GM21529 (cell line): ENCODE data around the gene FSD1.
"Not testable (repeated sequence)": the region's sequence is repeated elsewhere in the genome, so short reads cannot be mapped to it uniquely, and the experiment has no call there.

Experiments used
- ATAC-seq: cut with Tn5 transposase; IDR thresholded peaks from one replicate; pipeline ENCODE4 v1.9.1; 2021; ENCODE audit not compliant: unreplicated experiment

The FSD1 gene

GRCh38 chr19:4304538-4305256, at the start of gene FSD1:
Gene FSD1, plus strand, starts transcription at chr19:4304598. Its CDS starts 149 bp downstream, at chr19:4304747.
- no peak for ATAC-seq

GRCh38 chr19:4256563-4256962, 47.8 kb upstream of the FSD1 start:
- ATAC-seq: no peak

DNA sequence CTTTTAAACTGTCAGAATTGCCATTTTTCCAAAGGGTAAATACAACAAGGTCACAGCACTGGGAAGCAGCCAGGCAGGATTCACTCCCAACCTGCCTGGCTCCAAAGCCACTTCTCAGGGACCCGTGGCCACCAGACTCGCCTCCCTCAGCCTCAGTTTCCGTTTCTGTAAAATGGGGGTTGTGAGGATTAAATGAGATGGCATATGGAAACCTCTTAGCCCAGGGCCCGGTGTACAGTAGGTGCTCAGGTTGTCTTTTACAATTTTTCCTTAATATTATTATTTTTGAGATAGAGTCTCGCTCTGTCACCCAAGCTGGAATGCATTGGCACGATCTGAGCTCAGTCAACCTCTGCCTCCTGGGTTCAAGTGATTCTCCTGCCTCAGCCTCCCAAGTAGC, 47.4 kb upstream of the FSD1 start:
- ATAC-seq: no peak

DNA sequence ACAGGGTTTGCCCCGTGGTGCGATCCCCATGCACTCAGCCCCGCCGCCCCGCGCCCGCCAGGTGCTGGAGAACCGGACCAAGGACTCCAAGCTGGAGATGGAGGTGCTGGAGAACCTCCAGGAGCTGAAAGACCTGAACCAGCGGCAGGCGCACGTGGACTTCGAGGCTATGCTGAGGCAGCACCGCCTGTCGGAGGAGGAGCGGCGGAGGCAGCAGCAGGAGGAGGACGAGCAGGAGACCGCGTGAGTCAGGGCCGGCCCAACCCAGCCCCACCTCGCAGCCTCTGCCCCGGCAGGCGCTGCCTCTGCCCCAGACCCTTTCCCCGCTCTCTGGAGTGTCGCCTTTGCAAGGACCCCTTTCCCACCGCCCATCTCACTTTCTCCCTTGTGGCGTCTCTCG, 46.2 kb upstream of the FSD1 start:
- no peak for ATAC-seq

DNA sequence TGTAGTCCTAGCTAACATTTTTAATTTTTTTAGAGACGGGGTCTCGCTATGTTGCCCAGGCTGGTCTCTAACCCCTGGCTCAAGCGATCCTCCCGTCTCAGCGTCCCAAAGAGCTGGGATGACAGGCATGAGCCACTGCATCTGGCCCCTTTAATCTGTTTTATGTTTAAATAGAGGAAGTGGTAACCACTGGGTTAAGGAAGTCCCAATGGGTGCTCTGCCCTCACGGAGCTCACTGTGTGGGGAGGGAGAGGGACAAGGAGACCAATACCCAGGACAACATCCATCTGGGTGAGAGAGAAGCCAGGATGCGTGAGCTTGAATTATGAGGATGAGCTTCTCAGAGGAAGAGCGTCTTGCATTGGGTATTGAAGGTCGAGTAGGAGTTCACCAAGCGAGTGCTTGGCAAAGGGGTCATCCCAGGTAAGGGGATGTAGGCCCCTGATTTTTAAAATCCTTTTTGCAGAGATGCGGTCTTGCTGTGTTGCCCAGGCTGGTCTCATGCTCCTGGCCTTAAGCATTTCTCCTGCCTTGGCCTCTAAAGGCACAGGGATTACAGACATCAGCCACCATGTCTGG, 43.7 kb upstream of the FSD1 start:
- ATAC-seq: no peak

DNA sequence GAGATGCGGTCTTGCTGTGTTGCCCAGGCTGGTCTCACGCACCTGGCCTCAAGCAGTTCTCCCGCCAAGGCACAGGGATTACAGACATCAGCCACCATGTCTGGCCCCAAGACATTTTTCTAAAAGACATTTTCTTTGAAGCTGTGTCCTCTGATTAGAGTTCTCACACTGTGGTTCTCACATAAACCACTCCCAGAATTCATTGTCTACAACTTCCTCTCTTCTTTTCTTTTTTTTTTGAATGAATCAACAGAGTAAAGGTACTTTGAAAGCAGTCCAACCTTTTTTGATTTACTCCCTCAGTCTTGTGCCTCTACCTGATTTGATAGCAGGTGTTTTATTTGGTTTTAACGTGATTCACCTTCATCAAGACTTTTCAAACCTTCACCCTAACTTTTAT, 39.6 kb upstream of the FSD1 start:
- ATAC-seq: no peak

DNA sequence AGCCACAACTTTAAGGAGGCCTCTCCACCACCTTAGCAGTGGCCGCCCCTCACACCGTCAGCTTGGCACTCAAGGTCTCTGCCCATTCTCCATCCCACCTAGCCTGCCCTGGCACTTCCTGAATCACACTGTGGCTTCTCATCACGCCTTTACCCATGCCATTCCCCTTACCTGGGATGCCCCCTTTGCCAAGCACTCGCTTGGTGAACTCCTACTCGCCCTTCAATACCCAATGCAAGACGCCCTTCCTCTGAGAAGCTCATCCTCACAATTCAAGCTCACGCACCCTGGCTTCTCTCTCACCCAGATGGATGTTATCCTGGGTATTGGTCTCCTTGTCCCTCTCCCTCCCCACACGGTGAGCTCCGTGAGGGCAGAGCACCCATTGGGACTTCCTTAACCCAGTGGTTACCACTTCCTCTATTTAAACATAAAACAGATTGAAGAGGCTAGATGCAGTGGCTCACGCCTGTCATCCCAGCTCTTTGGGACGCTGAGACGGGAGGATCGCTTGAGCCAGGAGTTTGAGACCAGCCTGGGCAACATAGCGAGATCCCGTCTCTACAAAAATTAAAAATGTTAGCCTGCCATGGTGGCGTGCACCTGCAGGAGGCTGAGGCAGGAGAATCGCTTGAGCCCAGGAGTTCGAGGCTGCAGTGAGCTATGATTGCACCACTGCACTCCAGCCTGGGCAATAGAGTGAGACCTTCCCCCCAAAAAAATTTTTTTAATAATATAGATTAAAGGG, 38.0 kb upstream of the FSD1 start:
- no peak for ATAC-seq

GRCh38 chr19:4267101-4267900, 37.1 kb upstream of the FSD1 start:
- no peak for ATAC-seq

DNA sequence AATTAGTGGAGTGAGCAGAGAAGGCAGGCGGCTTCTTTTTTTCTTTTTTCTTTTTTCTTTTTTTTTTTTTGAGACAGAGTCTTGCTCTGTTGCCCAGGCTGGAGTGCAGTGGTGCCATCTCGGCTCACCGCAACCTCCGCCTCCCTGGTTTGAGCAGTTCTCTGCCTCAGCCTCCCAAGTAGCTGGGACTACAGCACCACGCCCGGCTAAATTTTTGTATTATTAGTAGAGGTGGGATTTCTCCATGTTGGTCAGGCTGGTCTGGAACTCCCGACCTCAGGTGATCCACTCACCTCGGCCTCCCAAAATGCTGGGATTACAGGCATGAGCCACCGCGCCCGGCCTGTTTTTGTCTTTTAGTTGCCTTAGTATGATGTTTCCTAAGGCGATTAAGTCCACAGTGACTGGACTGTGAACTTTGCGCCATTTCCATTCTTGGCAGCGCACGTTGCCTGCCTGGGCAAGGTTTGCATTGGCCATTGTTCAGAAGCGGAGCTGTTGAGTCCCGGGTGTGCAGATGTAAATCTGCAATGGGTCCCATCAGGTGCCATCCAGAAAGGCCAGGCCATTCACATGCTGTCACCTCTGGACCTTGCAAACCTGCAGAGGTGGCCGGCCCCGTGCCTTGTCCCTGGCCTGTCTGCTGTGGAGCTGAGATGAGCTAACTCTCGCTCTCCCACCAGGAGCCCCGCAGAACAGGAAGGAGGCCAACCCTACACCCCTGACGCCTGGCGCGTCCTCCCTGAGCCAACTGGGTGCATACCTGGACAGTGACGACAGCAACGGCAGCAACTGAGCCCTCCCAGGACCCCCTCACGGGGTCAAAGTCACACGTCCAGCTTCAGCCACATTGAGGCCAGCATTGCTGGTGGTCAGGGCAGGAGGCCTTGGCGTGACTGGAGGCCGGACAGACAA, 36.2 kb upstream of the FSD1 start:
- no peak for ATAC-seq

DNA sequence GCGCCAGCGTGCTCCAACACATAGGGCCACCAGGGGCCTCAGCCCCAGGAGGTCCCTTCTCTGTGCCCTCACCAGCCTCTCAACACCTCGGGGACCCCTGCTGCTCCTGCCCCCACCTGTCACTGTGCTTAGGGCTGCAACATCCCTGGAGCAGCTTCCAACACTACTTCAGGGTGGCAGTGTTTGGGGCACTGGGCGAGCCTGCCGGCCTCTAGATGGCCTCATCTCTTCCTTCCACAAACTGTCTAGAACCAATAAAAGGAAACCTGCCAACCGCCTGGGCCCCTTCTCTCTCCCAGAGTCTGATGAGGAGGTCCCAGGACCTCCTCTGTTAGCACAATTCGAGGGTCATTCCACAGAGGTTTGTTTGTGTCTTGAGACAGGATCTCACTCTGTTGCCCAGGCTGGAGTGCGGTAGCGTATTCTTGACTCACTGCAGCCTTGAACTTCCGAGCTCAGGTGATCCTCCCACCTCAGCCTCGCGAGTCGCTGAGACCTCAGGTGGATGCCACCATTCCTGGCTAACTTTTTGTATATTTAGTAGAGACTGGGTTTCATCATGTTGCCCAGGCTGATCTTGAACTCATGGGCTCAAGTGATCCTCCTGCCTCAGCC, 35.5 kb upstream of the FSD1 start:
- no peak for ATAC-seq

GRCh38 chr19:4272894-4273293, 31.5 kb upstream of the FSD1 start:
- ATAC-seq: no peak

- ATAC-seq: not testable (repeated sequence)
Measured at GRCh38 chr19:4274321-4274686, 30.1 kb upstream of the FSD1 start.

GRCh38 chr19:4277191-4277696, 27.2 kb upstream of the FSD1 start:
- ATAC-seq: no peak

- ATAC-seq: no peak
Measured at GRCh38 chr19:4278010-4278409, 26.4 kb upstream of the FSD1 start.

- ATAC-seq: no peak
Measured at GRCh38 chr19:4278419-4279266, 25.8 kb upstream of the FSD1 start, which contains the start of gene SHD. Gene SHD, plus strand, starts transcription at chr19:4279266. Its CDS starts 798 bp downstream, at chr19:4280064.

DNA sequence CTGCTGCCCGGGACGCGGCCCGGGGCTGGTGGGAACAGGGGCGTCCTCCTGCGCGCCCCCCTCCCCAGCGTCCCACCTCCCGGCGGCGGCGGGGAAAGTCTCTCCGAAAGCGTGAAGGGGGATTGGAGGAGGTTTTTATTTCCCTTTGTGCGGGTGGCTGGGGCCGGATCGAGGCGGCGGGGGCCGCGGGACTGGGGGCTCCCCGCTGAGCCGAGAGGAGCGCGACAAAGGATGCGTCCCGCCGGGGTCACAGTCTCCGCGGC, 25.2 kb upstream of the FSD1 start:
- no peak for ATAC-seq

- ATAC-seq: no peak
Measured at GRCh38 chr19:4279530-4280422, 24.6 kb upstream of the FSD1 start.
